Progenitor cell of endocrine pancreas (in vitro differentiated cells): ENCODE data around the gene FRMD4A. TPM values are rescaled to one million over a fixed set of nuclear protein-coding genes. Genes with fewer than 3 reads are reported as not detected.

Experiments used
- DNase-seq: peaks from one replicate; pipeline ENCODE4 v3.0.0; 2021; ENCODE audit warnings: low spot score; ENCODE audit not compliant: unreplicated experiment
- H3K27ac Mint-ChIP-seq: 2 replicates; pipeline ENCODE4 v1.8.0; 2021; ENCODE audit warnings: mild to moderate bottlenecking, moderate library complexity, mixed read lengths
- H3K27me3 Mint-ChIP-seq: 2 replicates; pipeline ENCODE4 v1.8.0; 2021; ENCODE audit warnings: mixed read lengths
- H3K36me3 Mint-ChIP-seq: 2 replicates; pipeline ENCODE4 v1.8.0; 2022; ENCODE audit warnings: mixed read lengths; ENCODE audit not compliant: insufficient read depth
- H3K4me1 Mint-ChIP-seq: 2 replicates; pipeline ENCODE4 v1.8.0; 2021; ENCODE audit warnings: low read depth, mixed read lengths
- H3K4me3 Mint-ChIP-seq: 2 replicates; pipeline ENCODE4 v1.8.0; 2021; ENCODE audit warnings: low read depth, mild to moderate bottlenecking, moderate library complexity, mixed read lengths
- H3K9me3 Mint-ChIP-seq: 2 replicates; pipeline ENCODE4 v1.8.0; 2021; ENCODE audit warnings: low read depth, mixed read lengths
- total RNA-seq: library from RNA; stranded (reverse); gene quantifications from 2 replicates; pipeline ENCODE4 v1.2.1, GENCODE V29; 2021
- TF ChIP-seq, protein P1 (sequence below): fragments of 200-600 bp; sonication (generic); IDR thresholded peaks from one replicate; pipeline ENCODE4 v1.5.0; 2021; ENCODE audit warnings: antibody characterized with exemption, mild to moderate bottlenecking; ENCODE audit not compliant: unreplicated experiment

FRMD4A gene
- total RNA-seq, 1 donor from 2014 or later, result 42.2 TPM

DNA sequence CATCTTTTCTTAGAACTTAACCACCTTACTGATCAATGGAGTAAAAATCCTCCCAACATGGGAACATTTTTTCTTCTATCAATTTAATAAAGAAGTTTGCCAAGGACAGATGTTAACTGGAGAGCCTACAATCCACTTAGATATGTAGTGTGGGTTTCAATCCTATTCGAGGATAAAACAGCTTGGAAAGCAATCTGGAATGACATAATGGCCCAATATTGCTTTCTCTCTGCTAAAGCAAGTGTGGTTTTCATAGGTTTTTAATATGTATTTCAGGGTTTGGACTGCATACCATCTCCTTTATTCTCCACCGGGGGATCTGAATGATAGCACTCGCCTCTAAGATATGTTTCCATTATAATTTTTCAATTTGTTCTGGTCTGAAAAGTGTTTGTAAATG, 594.2 kb downstream of the FRMD4A start:
- Mint-ChIP-seq H3K36me3 (peaks cover 13% of the 10 kb centered on the region), H3K27ac (no peak overlapping the region), H3K9me3 (no peaks in the 10 kb centered on the region), H3K4me1 (peaks cover 4% of the 10 kb centered on the region), H3K4me3 (no peak overlapping the region), H3K27me3 (peaks cover 19% of the 10 kb centered on the region)
- TF ChIP-seq, protein P1, sequence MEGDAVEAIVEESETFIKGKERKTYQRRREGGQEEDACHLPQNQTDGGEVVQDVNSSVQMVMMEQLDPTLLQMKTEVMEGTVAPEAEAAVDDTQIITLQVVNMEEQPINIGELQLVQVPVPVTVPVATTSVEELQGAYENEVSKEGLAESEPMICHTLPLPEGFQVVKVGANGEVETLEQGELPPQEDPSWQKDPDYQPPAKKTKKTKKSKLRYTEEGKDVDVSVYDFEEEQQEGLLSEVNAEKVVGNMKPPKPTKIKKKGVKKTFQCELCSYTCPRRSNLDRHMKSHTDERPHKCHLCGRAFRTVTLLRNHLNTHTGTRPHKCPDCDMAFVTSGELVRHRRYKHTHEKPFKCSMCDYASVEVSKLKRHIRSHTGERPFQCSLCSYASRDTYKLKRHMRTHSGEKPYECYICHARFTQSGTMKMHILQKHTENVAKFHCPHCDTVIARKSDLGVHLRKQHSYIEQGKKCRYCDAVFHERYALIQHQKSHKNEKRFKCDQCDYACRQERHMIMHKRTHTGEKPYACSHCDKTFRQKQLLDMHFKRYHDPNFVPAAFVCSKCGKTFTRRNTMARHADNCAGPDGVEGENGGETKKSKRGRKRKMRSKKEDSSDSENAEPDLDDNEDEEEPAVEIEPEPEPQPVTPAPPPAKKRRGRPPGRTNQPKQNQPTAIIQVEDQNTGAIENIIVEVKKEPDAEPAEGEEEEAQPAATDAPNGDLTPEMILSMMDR, result no peak
- no peak for DNase-seq

DNA sequence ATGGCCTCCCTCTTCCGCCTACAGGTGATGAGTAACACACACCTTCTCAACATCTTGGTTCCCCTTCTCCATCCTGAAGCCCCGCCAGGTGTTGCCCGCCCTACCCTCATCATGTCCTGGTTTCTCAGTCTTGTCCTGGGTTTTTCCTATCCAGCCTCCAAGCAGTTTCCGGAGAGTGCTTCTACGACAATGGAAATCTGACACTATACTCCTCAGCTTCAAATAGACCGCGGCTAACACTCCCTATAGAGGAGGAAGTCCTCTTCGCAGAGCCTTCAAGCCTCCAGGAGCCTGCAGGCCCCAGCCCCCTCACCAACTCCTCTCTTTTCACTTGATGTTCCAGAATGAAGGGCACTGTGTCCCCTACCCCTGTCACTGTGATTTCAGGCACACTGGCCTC, 596.6 kb downstream of the FRMD4A start:
- Mint-ChIP-seq H3K27ac (no peak overlapping the region), H3K9me3 (no peaks in the 10 kb centered on the region), H3K27me3 (peaks cover 21% of the 10 kb centered on the region), H3K4me1 (peaks cover 15% of the 10 kb centered on the region), H3K4me3 (no peak overlapping the region), H3K36me3 (peaks cover 13% of the 10 kb centered on the region)
- no peak for DNase-seq
- TF ChIP-seq, protein P1, result no peak

DNA sequence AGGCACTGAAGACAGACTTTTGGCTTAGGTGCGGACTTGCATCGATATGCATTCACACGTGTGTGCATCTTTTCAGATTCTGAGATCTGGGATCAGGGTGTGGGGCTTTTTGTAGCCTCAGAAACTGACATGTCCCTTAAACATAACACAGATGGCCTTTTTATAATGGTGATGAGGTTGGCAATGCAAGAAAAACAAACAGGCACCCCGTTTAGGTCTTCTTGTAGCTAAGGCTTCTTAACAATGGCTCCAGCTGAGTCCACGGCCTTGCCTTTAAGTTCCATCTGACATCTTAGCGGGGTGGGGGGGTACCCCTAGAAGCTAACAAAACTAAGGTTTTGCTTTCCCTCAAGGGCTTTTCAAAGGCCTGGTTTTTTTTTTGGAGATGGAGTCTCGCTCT, 597.7 kb downstream of the FRMD4A start:
- H3K36me3 Mint-ChIP-seq, result peaks cover 13% of the 10 kb centered on the region
- H3K9me3 Mint-ChIP-seq, result no peaks in the 10 kb centered on the region
- peaks cover 18% of the 10 kb centered on the region for H3K27me3 Mint-ChIP-seq
- TF ChIP-seq, protein P1, result no peak
- no peak overlapping the region for H3K27ac Mint-ChIP-seq
- peaks cover 19% of the 10 kb centered on the region for H3K4me1 Mint-ChIP-seq
- no peak for DNase-seq
- no peak overlapping the region for H3K4me3 Mint-ChIP-seq

DNA sequence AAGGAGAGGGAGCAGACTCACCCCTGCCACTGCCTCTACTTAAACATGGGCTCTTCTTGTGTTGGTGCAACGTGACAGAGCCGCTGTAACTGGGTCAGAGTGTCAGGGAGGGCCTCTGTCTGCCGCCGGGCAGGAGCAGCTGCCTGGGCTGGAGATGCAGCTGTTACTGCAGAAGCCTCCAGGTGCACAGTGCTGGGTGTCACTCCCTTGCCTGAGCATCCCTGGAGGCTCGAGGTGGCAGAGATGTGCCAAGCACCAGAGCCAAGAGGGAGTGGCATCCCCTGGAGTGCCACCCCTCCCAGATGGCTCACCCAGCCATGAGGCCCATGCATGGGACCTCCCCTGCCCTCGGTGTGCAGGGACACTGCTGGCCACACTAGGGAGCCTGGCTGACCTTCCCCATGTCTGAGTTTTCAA, 598.3 kb downstream of the FRMD4A start:
- Mint-ChIP-seq H3K27ac (no peak overlapping the region), H3K4me1 (peaks cover 18% of the 10 kb centered on the region), H3K9me3 (no peaks in the 10 kb centered on the region), H3K27me3 (peaks cover 18% of the 10 kb centered on the region), H3K4me3 (no peak overlapping the region), H3K36me3 (peaks cover 13% of the 10 kb centered on the region)
- DNase-seq, result no peak
- TF ChIP-seq, protein P1, result no peak

DNA sequence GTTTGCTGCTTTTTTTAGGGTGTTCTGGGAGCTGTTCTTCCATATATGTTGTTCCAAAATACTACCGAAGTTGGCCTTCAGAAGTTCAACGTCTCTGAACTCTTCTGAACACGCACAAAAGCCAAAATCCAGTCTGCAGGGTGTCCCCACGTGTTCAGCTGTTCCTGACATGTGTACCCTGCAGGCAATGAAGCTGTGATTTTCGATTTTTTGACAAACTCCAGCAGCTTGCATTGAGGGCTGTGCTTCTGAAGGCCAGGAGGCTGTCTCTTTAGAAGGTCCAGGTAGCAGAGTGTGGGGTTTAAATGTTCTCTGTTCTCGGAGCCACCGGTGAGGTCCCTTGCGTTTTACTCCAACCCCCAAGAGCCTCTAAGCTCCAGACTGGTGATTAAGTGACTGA, 598.9 kb downstream of the FRMD4A start:
- Mint-ChIP-seq H3K36me3 (peaks cover 12% of the 10 kb centered on the region), H3K4me3 (no peak overlapping the region), H3K27ac (no peak overlapping the region), H3K9me3 (no peaks in the 10 kb centered on the region), H3K27me3 (peaks cover 18% of the 10 kb centered on the region), H3K4me1 (peaks cover 18% of the 10 kb centered on the region)
- no peak for DNase-seq
- TF ChIP-seq, protein P1, result no peak
